Erythroblast (primary cell): ENCODE results near the gene DUOXA2.

Experiments used
- DNase-seq, 2 experiments: peaks; one replicate each; lab custom pipeline; 2025; lab: John Stamatoyannopoulos, UW
- GATA1 ChIP-seq: IDR thresholded peaks from 2 replicates; pipeline ENCODE4 v1.6.1; 2011; ENCODE audit warnings: low read depth, mild to moderate bottlenecking, control low read depth, low read length, moderate library complexity
- POLR2A ChIP-seq: IDR thresholded peaks from 2 replicates; pipeline ENCODE4 v1.6.1; 2011; ENCODE audit warnings: mild to moderate bottlenecking, low read length

DUOXA2 gene

GRCh38 chr15:45106002-45106790, 7.9 kb upstream of the DUOXA2 start:
- no peak for DNase-seq
- TF ChIP-seq POLR2A (no peak), GATA1 (no peak)

- DNase-seq: no peak
- TF ChIP-seq POLR2A: no peak
- no peak for TF ChIP-seq GATA1
Measured at GRCh38 chr15:45107941-45108630, 6.0 kb upstream of the DUOXA2 start.

- DNase-seq: no peak
Measured at GRCh38 chr15:45110256-45110820, 3.8 kb upstream of the DUOXA2 start.

GRCh38 chr15:45111390-45112142, 2.6 kb upstream of the DUOXA2 start:
- TF ChIP-seq GATA1 (no peak), POLR2A (no peak)
- no peak for DNase-seq

More at GRCh38 chr15:45110256-45110820, 3.8 kb upstream of the DUOXA2 start:
- no peak for TF ChIP-seq GATA1
- no peak for TF ChIP-seq POLR2A

GRCh38 chr15:45112143-45112590, 2.0 kb upstream of the DUOXA2 start:
- DNase-seq: no peak
- TF ChIP-seq POLR2A: no peak
- no peak for TF ChIP-seq GATA1

- DNase-seq: no peak
- no peak for TF ChIP-seq GATA1
Measured at GRCh38 chr15:45112591-45113379, 1.3 kb upstream of the DUOXA2 start.

GRCh38 chr15:45113380-45113990, 641 bp upstream of the DUOXA2 start:
- no peak for DNase-seq
- TF ChIP-seq POLR2A (no peak), GATA1 (no peak)

GRCh38 chr15:45114751-45115085, 592 bp downstream of the DUOXA2 start:
- TF ChIP-seq GATA1 (no peak), POLR2A (no peak)
- DNase-seq: no peak

GRCh38 chr15:45115312-45115820, 1.2 kb downstream of the DUOXA2 start:
- TF ChIP-seq GATA1: no peak
- no peak for TF ChIP-seq POLR2A
- DNase-seq: no peak

GRCh38 chr15:45116006-45116481, 1.9 kb downstream of the DUOXA2 start:
- TF ChIP-seq GATA1 (no peak), POLR2A (no peak)
- no peak for DNase-seq

GRCh38 chr15:45116482-45117307, 2.6 kb downstream of the DUOXA2 start:
- TF ChIP-seq GATA1: no peak
- TF ChIP-seq POLR2A: no peak

More at GRCh38 chr15:45116482-45117307, 2.6 kb downstream of the DUOXA2 start:
- DNase-seq: no peak
